Nasal cavity respiratory epithelium epithelial cell of viscerocranial mucosa (primary cell): ENCODE data around the gene UQCRHL. TPM values are rescaled to one million over a fixed set of nuclear protein-coding genes. Genes with fewer than 3 reads are reported as not detected.

Experiments
- total RNA-seq: library from RNA; depleted of rRNA; stranded (reverse); fragments of >200 nt; gene quantifications from 2 replicates; pipeline ENCODE4 v1.2.3, GENCODE V29; 2014

The UQCRHL gene
- total RNA-seq: 0.68 and 1.9 TPM in 2 replicates

GRCh38 chr1:15807549-15807948 is at the start of gene UQCRHL:
UQCRHL (minus strand) TSS chr1:15807649; CDS start chr1:15807649, 0 bp downstream.

GRCh38 chr1:15847100-15847892 is 39.8 kb upstream of the UQCRHL start, which contains the start of gene SPEN:
SPEN (plus strand) TSS chr1:15847707; CDS start chr1:15848068, 361 bp downstream.

GRCh38 chr1:15758343-15758931 is 49.0 kb downstream of the UQCRHL start, which contains the start of gene FBLIM1:
FBLIM1 (plus strand) TSS chr1:15758795; CDS start chr1:15764984, 6,189 bp downstream.

Other genes starting within 250 kb of the UQCRHL start
- gene AGMAT, start 222.6 kb downstream of the UQCRHL start, total RNA-seq: 0.93 and 1.4 TPM in 2 replicates
- gene DDI2, start 190.2 kb downstream of the UQCRHL start, total RNA-seq: 12.6 and 45.5 TPM in 2 replicates
- 74.8 and 114 TPM in 2 replicates for gene PLEKHM2, start 123.3 kb downstream of the UQCRHL start, total RNA-seq
- 0.68 and 1.7 TPM in 2 replicates for gene SLC25A34, start 71.4 kb downstream of the UQCRHL start, total RNA-seq
- gene TMEM82, start 65.2 kb downstream of the UQCRHL start, total RNA-seq: not detected in 2 replicates
- gene FBLIM1, start 48.9 kb downstream of the UQCRHL start, total RNA-seq: 96.7 and 131 TPM in 2 replicates
- gene SPEN, start 40.1 kb upstream of the UQCRHL start, total RNA-seq: 25.6 and 63.0 TPM in 2 replicates
- gene ZBTB17, start 168.5 kb upstream of the UQCRHL start, total RNA-seq: 30.1 and 38.5 TPM in 2 replicates
- gene SRARP, start 196.6 kb upstream of the UQCRHL start, total RNA-seq: not detected in 2 replicates
- not detected in 2 replicates for gene HSPB7, start 210.4 kb upstream of the UQCRHL start, total RNA-seq
- gene CLCNKA, start 214.4 kb upstream of the UQCRHL start, total RNA-seq: not detected in 2 replicates
- 0.21 TPM in 1 of 2 replicates, not detected in the other for gene CLCNKB, start 236.1 kb upstream of the UQCRHL start, total RNA-seq